C4-2B (cell line): ENCODE measurements around the gene PIK3R4.

Source experiments
- CTCF ChIP-seq: fragments of 450-650 bp; conservative IDR thresholded peaks from 2 replicates; pipeline ENCODE4 v1.5.1; 2017; ENCODE audit warnings: mild to moderate bottlenecking
- ZFX ChIP-seq: fragments of 450-650 bp; IDR thresholded peaks from 2 replicates; pipeline ENCODE4 v1.6.1; 2017

GRCh38 chr3:130779486-130779885 lies 32.9 kb upstream of the PIK3R4 start:
- TF ChIP-seq CTCF (no peak), ZFX (no peak)
